ENCODE results near the gene PDE4B. TPM values are rescaled to one million over a fixed set of nuclear protein-coding genes. Genes with fewer than 3 reads are reported as not detected.

Gene PDE4B
- total and polyA plus RNA-seq, 11 donors, result 1.4 to 71.9 (median 16.2) TPM

GRCh38 chr1:66399888-66400529, 607.3 kb downstream of the PDE4B start:
- H3K4me3 ChIP-seq, result no peak overlapping the region
- no peak for TF ChIP-seq POLR2A (IDR thresholded peaks at IDR 0.05)
- TF ChIP-seq CTCF (IDR thresholded peaks at IDR 0.05), result no peak
- no peak for DNase-seq
- no peak overlapping the region for H3K27ac ChIP-seq
- H3K27me3 ChIP-seq, result no peaks in the 10 kb centered on the region
- 91 to 99% (median 93%) methylated on average over 2 to 3 of the region's 3 CpGs for WGBS, 4 donors
- intact Hi-C loops (cut with DNase I), result no loop called here
- peaks cover 0 to 64% (median 20%) of the 10 kb centered on the region in 12 donors for H3K4me1 ChIP-seq
- no peaks in the 10 kb centered on the region for H3K36me3 ChIP-seq
- ATAC-seq, result no peak
- no peaks in the 10 kb centered on the region for H3K9me3 ChIP-seq

- H3K4me1 ChIP-seq, result peaks cover 0 to 57% (median 17%) of the 10 kb centered on the region in 12 donors
- DNase-seq (no peak), ATAC-seq (no peak)
- H3K36me3 ChIP-seq, result no peaks in the 10 kb centered on the region
- TF ChIP-seq POLR2A (IDR thresholded peaks at IDR 0.05), result no peak
- TF ChIP-seq CTCF (IDR thresholded peaks at IDR 0.05), result no peak
- no peaks in the 10 kb centered on the region for H3K27me3 ChIP-seq
- no peak overlapping the region for H3K4me3 ChIP-seq
- intact Hi-C loops (cut with DNase I), result no loop called here
- WGBS, 4 donors, result 91 to 95% (median 92%) methylated on average over 4 of the region's 4 CpGs
- H3K27ac ChIP-seq, result no peak overlapping the region
- no peaks in the 10 kb centered on the region for H3K9me3 ChIP-seq
These were observed 608.0 kb downstream of the PDE4B start for GRCh38 chr1:66400660-66401059.

GRCh38 chr1:66401244-66401643, 608.5 kb downstream of the PDE4B start:
- Histone ChIP-seq H3K4me3 (no peak overlapping the region), H3K27ac (no peak overlapping the region), H3K27me3 (no peaks in the 10 kb centered on the region), H3K9me3 (no peaks in the 10 kb centered on the region), H3K36me3 (no peaks in the 10 kb centered on the region), H3K4me1 (peaks cover 0 to 51% (median 17%) of the 10 kb centered on the region in 12 donors)
- DNase-seq (no peak), ATAC-seq (no peak)
- intact Hi-C loops (cut with DNase I), result no loop called here
- TF ChIP-seq POLR2A (IDR thresholded peaks at IDR 0.05) (no peak), CTCF (IDR thresholded peaks at IDR 0.05) (no peak)
- 92 to 95% (median 93%) methylated on average over 2 of the region's 2 CpGs for WGBS, 4 donors

- H3K27me3 ChIP-seq, result no peaks in the 10 kb centered on the region
- ATAC-seq (peak; percentile 95 to 96 (median 95)), DNase-seq (peak; percentile 79 to 91 (median 85))
- TF ChIP-seq CTCF (IDR thresholded peaks at IDR 0.05) (no peak), POLR2A (IDR thresholded peaks at IDR 0.05) (no peak)
- 0 to 9% (median 4%) methylated on average over 1 of the region's 1 CpG for WGBS, 4 donors
- peak overlapping the region in 2 of 12 donors; percentile 9 to 13 for H3K4me3 ChIP-seq
- H3K4me1 ChIP-seq, result peaks cover 0 to 42% (median 17%) of the 10 kb centered on the region in 12 donors
- no peaks in the 10 kb centered on the region for H3K9me3 ChIP-seq
- peak overlapping the region in 10 of 12 donors; percentile 2 to 66 (median 48) for H3K27ac ChIP-seq
- H3K36me3 ChIP-seq, result no peaks in the 10 kb centered on the region
- intact Hi-C loops (cut with DNase I), result no loop called here
These were observed 609.5 kb downstream of the PDE4B start for GRCh38 chr1:66402194-66402593.

All from heart left ventricle (tissue), 16 donors.